H9 (cell line): ENCODE results near the gene TXNDC8. TPM values are rescaled to one million over a fixed set of nuclear protein-coding genes. Genes with fewer than 3 reads are reported as not detected.

Experiments
- DNase-seq: peaks from one replicate; pipeline ENCODE4 v3.0.0-alpha.2; 2017
- H2AFZ ChIP-seq: one replicate; pipeline ENCODE4 v1.6.1; 2013; ENCODE audit warnings: mild to moderate bottlenecking, low read length, control low read depth, moderate library complexity
- H2AK5ac ChIP-seq: 2 replicates; pipeline ENCODE4 v1.6.1; 2013; ENCODE audit warnings: low read length, control low read depth, mixed read lengths; ENCODE audit not compliant: insufficient read length
- H2BK120ac ChIP-seq: one replicate; pipeline ENCODE4 v1.6.1; 2013; ENCODE audit warnings: low read depth, mild to moderate bottlenecking, low read length, control low read depth, inconsistent platforms; ENCODE audit not compliant: poor library complexity, severe bottlenecking
- H2BK12ac ChIP-seq: 2 replicates; pipeline ENCODE4 v1.6.1; 2013; ENCODE audit warnings: low read length, control low read depth, mixed read lengths, low read depth; ENCODE audit not compliant: insufficient read length
- H2BK15ac ChIP-seq: 2 replicates; pipeline ENCODE4 v1.6.1; 2013; ENCODE audit warnings: low read depth, low read length, control low read depth
- H2BK20ac ChIP-seq: one replicate; pipeline ENCODE4 v1.6.1; 2013; ENCODE audit warnings: low read depth, mild to moderate bottlenecking, low read length, control low read depth, inconsistent platforms; ENCODE audit not compliant: poor library complexity, severe bottlenecking
- H2BK5ac ChIP-seq: 2 replicates; pipeline ENCODE4 v1.6.1; 2013; ENCODE audit warnings: low read length, control low read depth, mixed read lengths; ENCODE audit not compliant: insufficient read length
- H3K14ac ChIP-seq: 2 replicates; pipeline ENCODE4 v1.6.1; 2013; ENCODE audit warnings: low read length, control low read depth; ENCODE audit not compliant: insufficient read depth
- H3K18ac ChIP-seq: 2 replicates; pipeline ENCODE4 v1.6.1; 2013; ENCODE audit warnings: low read depth, mild to moderate bottlenecking, mixed read lengths, low read length, control low read depth; ENCODE audit not compliant: insufficient read length
- H3K23ac ChIP-seq: 2 replicates; pipeline ENCODE4 v1.6.1; 2013; ENCODE audit warnings: low read length, control low read depth, mixed read lengths, low read depth; ENCODE audit not compliant: insufficient read length
- H3K23me2 ChIP-seq: 2 replicates; pipeline ENCODE4 v1.6.1; 2013; ENCODE audit warnings: low read depth, mild to moderate bottlenecking, mixed read lengths, low read length, control low read depth; ENCODE audit not compliant: insufficient read length, poor library complexity, severe bottlenecking
- H3K27ac ChIP-seq: 2 replicates; pipeline ENCODE4 v1.5.1; 2013; ENCODE audit warnings: low read length, control low read depth, mixed read lengths, low read depth; ENCODE audit not compliant: insufficient read length
- H3K27me3 ChIP-seq: 2 replicates; pipeline ENCODE4 v1.6.1; 2013; ENCODE audit warnings: low read length, control low read depth, inconsistent platforms; ENCODE audit not compliant: insufficient read depth
- H3K4ac ChIP-seq: 2 replicates; pipeline ENCODE4 v1.6.1; 2013; ENCODE audit warnings: low read depth, mild to moderate bottlenecking, control low read depth, inconsistent platforms, low read length, moderate library complexity
- H3K4me1 ChIP-seq: 2 replicates; pipeline ENCODE4 v1.6.1; 2013; ENCODE audit warnings: low read length, control low read depth, inconsistent platforms; ENCODE audit not compliant: insufficient read depth
- H3K4me2 ChIP-seq: 2 replicates; pipeline ENCODE4 v1.6.1; 2013; ENCODE audit warnings: low read length, control low read depth, mixed read lengths; ENCODE audit not compliant: insufficient read length, insufficient read depth
- H3K56ac ChIP-seq: 2 replicates; pipeline ENCODE4 v1.6.1; 2013; ENCODE audit warnings: low read depth, mild to moderate bottlenecking, mixed read lengths, low read length, control low read depth; ENCODE audit not compliant: insufficient read length
- H3K79me1 ChIP-seq: 2 replicates; pipeline ENCODE4 v1.6.1; 2013; ENCODE audit warnings: low read depth, mild to moderate bottlenecking, moderate library complexity, low read length, control low read depth, inconsistent platforms; ENCODE audit not compliant: insufficient read depth, poor library complexity, severe bottlenecking
- H3K79me2 ChIP-seq: 2 replicates; pipeline ENCODE4 v1.6.1; 2013; ENCODE audit warnings: low read length, control low read depth, inconsistent platforms; ENCODE audit not compliant: insufficient read depth
- H3K9ac ChIP-seq: 2 replicates; pipeline ENCODE4 v1.6.1; 2013; ENCODE audit warnings: low read length, control low read depth, mixed read lengths; ENCODE audit not compliant: insufficient read length; ENCODE audit errors: extremely low read depth
- H3K9me3 ChIP-seq: one replicate; pipeline ENCODE4 v1.6.1; 2013; ENCODE audit warnings: low read depth, low read length, inconsistent platforms; ENCODE audit not compliant: control insufficient read depth
- H3T11ph ChIP-seq: one replicate; pipeline ENCODE4 v1.6.1; 2013; ENCODE audit warnings: mild to moderate bottlenecking, low read length, control low read depth, inconsistent platforms
- H4K20me1 ChIP-seq: one replicate; pipeline ENCODE4 v1.6.1; 2013; ENCODE audit not compliant: control insufficient read depth, insufficient read length, insufficient read depth
- H4K5ac ChIP-seq: 2 replicates; pipeline ENCODE4 v1.6.1; 2013; ENCODE audit warnings: low read depth, mild to moderate bottlenecking, mixed read lengths, low read length, control low read depth; ENCODE audit not compliant: insufficient read length
- H4K8ac ChIP-seq: replicated peaks from 2 replicates; pipeline ENCODE4 v1.6.1; 2013; ENCODE audit warnings: low read length, control low read depth, mixed read lengths, low read depth; ENCODE audit not compliant: insufficient read length
- H4K91ac ChIP-seq: 2 replicates; pipeline ENCODE4 v1.6.1; 2013; ENCODE audit warnings: low read depth, mild to moderate bottlenecking, moderate library complexity, mixed read lengths, low read length, control low read depth; ENCODE audit not compliant: insufficient read length
- H3K27ac Mint-ChIP-seq, 3 experiments: 2 replicates in 2 of 3; 3 replicates in 1 of 3; pipeline ENCODE4 v1.8.0; 2020 to 2021; ENCODE audit warnings: mixed read lengths in 3 of 3, mild to moderate bottlenecking in 1 of 3, moderate library complexity in 1 of 3
- H3K27me3 Mint-ChIP-seq: 2 replicates; pipeline ENCODE4 v1.8.0; 2021; ENCODE audit warnings: low read depth, mild to moderate bottlenecking, moderate library complexity, mixed read lengths
- H3K36me3 Mint-ChIP-seq, 3 experiments: 2 replicates in 2 of 3; 3 replicates in 1 of 3; pipeline ENCODE4 v1.8.0; 2020 to 2021; ENCODE audit warnings: low read depth in 3 of 3, mixed read lengths in 3 of 3; ENCODE audit not compliant: insufficient read depth in 1 of 3
- H3K4me1 Mint-ChIP-seq, 2 experiments: 2 replicates each; pipeline ENCODE4 v1.8.0; 2020; ENCODE audit warnings: mixed read lengths in 2 of 2
- H3K4me3 Mint-ChIP-seq, 2 experiments: 2 replicates in 1 of 2; 3 replicates in 1 of 2; pipeline ENCODE4 v1.8.0; 2020 to 2021; ENCODE audit warnings: mild to moderate bottlenecking in 2 of 2, mixed read lengths in 2 of 2, moderate library complexity in 1 of 2
- H3K9me3 Mint-ChIP-seq, 2 experiments: 2 replicates in 1 of 2; 3 replicates in 1 of 2; pipeline ENCODE4 v1.8.0; 2020; ENCODE audit warnings: mild to moderate bottlenecking in 2 of 2, mixed read lengths in 2 of 2, moderate library complexity in 1 of 2
- WGBS: extraction: QIAGEN DNeasy Blood & Tissue Kit; methylation state at CpG from one replicate; pipeline ENCODE4 v1.1.7; 2013; ENCODE audit warnings: missing lambda C conversion rate, low lambda C conversion rate, mixed read lengths; ENCODE audit not compliant: insufficient read length; ENCODE audit errors: extremely low coverage; 5-methylcytosine and 5-hydroxymethylcytosine counted together
- total RNA-seq: library from RNA; stranded (reverse); gene quantifications from 2 replicates; pipeline ENCODE4 v1.2.1, GENCODE V29; 2021
- TF ChIP-seq, protein P1 (sequence below): fragments of 200-600 bp; sonication (generic); conservative IDR thresholded peaks from 3 replicates; pipeline ENCODE4 v1.8.0; 2021; ENCODE audit warnings: antibody characterized with exemption, mild to moderate bottlenecking

The TXNDC8 gene
- total RNA-seq, 1 experiment from 2014 or later = not detected

DNA sequence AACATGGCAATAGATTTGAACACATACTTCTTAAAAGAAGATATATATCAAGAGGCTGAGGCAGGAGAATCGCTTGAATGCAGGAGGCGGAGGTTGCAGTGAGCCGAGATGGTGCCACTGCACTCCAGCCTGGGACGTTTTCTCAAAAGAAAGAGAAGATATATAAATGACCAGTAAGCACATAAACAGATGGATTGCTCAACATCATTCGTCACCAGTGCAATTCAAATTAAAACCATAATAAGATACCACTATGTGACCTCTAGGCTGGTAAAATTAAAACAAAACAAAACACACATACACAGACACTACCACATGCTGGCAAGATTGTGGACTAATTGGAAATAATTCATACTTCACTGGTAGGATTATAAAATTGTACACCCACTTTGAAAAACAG is 76.0 kb downstream of the TXNDC8 start:
- H4K91ac ChIP-seq = no peak overlapping the region
- no peak overlapping the region for H3T11ph ChIP-seq
- no peak overlapping the region for H3K23ac ChIP-seq
- no peak overlapping the region for H3K27ac ChIP-seq
- peaks cover 12 to 18% of the 10 kb centered on the region in 2 experiments for H3K4me1 Mint-ChIP-seq
- H3K4me3 Mint-ChIP-seq = no peak overlapping the region
- H4K20me1 ChIP-seq = no peaks in the 10 kb centered on the region
- H3K79me2 ChIP-seq = no peaks in the 10 kb centered on the region
- H4K8ac ChIP-seq = no peak overlapping the region
- no peak overlapping the region for H3K4me2 ChIP-seq
- no peak overlapping the region for H2BK120ac ChIP-seq
- no peak overlapping the region for H3K18ac ChIP-seq
- peaks cover 3 to 5% of the 10 kb centered on the region in 2 experiments; a peak in 3 of 5 replicates for H3K9me3 Mint-ChIP-seq
- H2BK20ac ChIP-seq = no peak overlapping the region
- no peaks in the 10 kb centered on the region for H3K9me3 ChIP-seq
- no peaks in the 10 kb centered on the region for H3K79me1 ChIP-seq
- H3K27ac Mint-ChIP-seq = no peak overlapping the region
- H3K56ac ChIP-seq = no peak overlapping the region
- no peaks in the 10 kb centered on the region for H3K27me3 ChIP-seq
- no peak overlapping the region for H3K4ac ChIP-seq
- no peak overlapping the region for H4K5ac ChIP-seq
- H2BK12ac ChIP-seq = no peak overlapping the region
- no peaks in the 10 kb centered on the region for H3K23me2 ChIP-seq
- H2AFZ ChIP-seq = no peak overlapping the region
- no peak overlapping the region for H2BK15ac ChIP-seq
- H3K14ac ChIP-seq = no peak overlapping the region
- H3K4me1 ChIP-seq = peaks cover 9% of the 10 kb centered on the region
- H2AK5ac ChIP-seq = no peak overlapping the region
- no peak overlapping the region for H2BK5ac ChIP-seq
- no CpG with 5 or more reads among the region's 5 CpGs for WGBS
- H3K27me3 Mint-ChIP-seq = 0 out of 2 replicates have a peak, but pooled peaks cover 2% of the 10 kb centered on the region
- H3K9ac ChIP-seq = no peak overlapping the region
- no peaks in the 10 kb centered on the region; a peak in 1 of 7 replicates for H3K36me3 Mint-ChIP-seq
- TF ChIP-seq, protein P1, sequence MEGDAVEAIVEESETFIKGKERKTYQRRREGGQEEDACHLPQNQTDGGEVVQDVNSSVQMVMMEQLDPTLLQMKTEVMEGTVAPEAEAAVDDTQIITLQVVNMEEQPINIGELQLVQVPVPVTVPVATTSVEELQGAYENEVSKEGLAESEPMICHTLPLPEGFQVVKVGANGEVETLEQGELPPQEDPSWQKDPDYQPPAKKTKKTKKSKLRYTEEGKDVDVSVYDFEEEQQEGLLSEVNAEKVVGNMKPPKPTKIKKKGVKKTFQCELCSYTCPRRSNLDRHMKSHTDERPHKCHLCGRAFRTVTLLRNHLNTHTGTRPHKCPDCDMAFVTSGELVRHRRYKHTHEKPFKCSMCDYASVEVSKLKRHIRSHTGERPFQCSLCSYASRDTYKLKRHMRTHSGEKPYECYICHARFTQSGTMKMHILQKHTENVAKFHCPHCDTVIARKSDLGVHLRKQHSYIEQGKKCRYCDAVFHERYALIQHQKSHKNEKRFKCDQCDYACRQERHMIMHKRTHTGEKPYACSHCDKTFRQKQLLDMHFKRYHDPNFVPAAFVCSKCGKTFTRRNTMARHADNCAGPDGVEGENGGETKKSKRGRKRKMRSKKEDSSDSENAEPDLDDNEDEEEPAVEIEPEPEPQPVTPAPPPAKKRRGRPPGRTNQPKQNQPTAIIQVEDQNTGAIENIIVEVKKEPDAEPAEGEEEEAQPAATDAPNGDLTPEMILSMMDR = no peak
- no peak for DNase-seq
